ENCODE results near the gene ACBD5.

DNA sequence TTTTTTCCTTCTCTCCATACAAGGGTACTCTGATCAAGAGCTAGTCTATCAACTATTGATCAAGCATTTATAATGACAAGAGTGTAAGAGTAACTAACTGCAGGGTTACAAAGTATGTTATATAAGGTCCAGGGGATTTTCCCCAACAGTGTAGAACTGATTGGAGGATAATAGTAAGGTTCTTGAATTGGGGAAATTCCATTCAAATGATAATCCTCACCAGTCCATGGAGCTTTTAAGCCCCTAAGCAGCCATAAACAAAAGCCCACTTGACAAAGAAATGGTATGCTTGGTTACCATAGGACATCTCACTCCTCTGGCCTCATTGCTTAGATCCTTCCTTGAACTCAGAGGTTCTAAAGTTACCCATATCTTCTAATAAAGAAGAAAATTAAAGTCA, 94.7 kb downstream of the ACBD5 start:
- no peak for TF ChIP-seq CTCF (IDR thresholded peaks at IDR 0.05)
- TF ChIP-seq POLR2A (IDR thresholded peaks at IDR 0.05): no peak

Data from breast epithelium (tissue), 3 donors.